Measurements from ENCODE around the gene APOL2. TPM values are rescaled to one million over a fixed set of nuclear protein-coding genes. Genes with fewer than 3 reads are reported as not detected.
A peak's percentile ranks its signal among the peaks of the same experiment; 100 is the strongest.
"Not testable (repeated sequence)": the region's sequence is repeated elsewhere in the genome, so short reads cannot be mapped to it uniquely, and the experiment has no call there.

The APOL2 gene
- total RNA-seq, 4 donors from 2014 or later, result 3.8 to 142 (median 47.8) TPM

DNA sequence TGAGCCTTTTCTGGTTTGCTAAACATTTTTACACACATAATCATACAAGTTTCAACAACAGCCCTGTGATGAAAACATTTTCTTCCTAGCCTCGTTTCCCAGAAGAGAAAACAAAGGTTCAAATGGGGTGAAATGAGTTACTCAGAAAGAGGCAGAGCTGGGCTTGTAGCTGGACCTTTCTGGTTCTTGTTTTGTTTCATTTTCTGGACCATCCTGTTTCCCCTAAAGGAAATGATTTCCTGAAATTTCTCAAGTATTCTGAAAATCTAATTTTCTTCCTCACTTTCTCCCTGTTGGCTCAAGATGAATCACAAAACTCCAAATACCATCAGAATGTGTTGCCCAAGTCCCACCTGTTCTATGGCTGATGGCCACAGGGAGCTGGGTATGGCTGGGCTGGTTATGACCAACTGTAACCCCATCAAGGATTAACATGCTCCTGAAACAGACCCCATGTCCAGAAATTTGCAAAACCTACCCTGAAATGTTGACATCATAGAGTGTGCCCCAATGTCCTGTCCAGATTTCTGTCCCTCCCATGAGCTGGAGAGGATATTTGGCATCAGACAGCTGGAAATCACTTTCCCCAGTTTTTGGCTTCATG, 31.1 kb downstream of the APOL2 start:
- in situ Hi-C loops (cut with MboI; ENCODE audit: low pct_ligation_motif_present in 1 of 4, low pct_unique_long_range_greater_than_20kb in 1 of 4, low sequenced_read_pairs in 3 of 4), result no loop called here
- DNase-seq, result no peak
- Histone ChIP-seq H3K4me1 (peaks cover 0 to 4% (median 0%) of the 10 kb centered on the region in 4 donors), H3K36me3 (no peaks in the 10 kb centered on the region), H3K9me3 (no peaks in the 10 kb centered on the region), H3K4me3 (no peak overlapping the region), H3K27ac (no peak overlapping the region), H3K27me3 (no peaks in the 10 kb centered on the region)
- 49 to 50% methylated on average over 1 of the region's 1 CpG for WGBS, 2 donors (ENCODE audit: low coverage in 1 of 2)
- intact Hi-C loops (cut with DNase I; ENCODE audit: low total_unique reads), result no loop called here
- TF ChIP-seq POLR2A (IDR thresholded peaks at IDR 0.05) (no peak), POLR2AphosphoS5 (IDR thresholded peaks at IDR 0.05) (no peak), EP300 (IDR thresholded peaks at IDR 0.05; ENCODE audit: low read depth) (no peak)
- TF ChIP-seq, protein P1, sequence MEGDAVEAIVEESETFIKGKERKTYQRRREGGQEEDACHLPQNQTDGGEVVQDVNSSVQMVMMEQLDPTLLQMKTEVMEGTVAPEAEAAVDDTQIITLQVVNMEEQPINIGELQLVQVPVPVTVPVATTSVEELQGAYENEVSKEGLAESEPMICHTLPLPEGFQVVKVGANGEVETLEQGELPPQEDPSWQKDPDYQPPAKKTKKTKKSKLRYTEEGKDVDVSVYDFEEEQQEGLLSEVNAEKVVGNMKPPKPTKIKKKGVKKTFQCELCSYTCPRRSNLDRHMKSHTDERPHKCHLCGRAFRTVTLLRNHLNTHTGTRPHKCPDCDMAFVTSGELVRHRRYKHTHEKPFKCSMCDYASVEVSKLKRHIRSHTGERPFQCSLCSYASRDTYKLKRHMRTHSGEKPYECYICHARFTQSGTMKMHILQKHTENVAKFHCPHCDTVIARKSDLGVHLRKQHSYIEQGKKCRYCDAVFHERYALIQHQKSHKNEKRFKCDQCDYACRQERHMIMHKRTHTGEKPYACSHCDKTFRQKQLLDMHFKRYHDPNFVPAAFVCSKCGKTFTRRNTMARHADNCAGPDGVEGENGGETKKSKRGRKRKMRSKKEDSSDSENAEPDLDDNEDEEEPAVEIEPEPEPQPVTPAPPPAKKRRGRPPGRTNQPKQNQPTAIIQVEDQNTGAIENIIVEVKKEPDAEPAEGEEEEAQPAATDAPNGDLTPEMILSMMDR (IDR thresholded peaks at IDR 0.05), result no peak

DNA sequence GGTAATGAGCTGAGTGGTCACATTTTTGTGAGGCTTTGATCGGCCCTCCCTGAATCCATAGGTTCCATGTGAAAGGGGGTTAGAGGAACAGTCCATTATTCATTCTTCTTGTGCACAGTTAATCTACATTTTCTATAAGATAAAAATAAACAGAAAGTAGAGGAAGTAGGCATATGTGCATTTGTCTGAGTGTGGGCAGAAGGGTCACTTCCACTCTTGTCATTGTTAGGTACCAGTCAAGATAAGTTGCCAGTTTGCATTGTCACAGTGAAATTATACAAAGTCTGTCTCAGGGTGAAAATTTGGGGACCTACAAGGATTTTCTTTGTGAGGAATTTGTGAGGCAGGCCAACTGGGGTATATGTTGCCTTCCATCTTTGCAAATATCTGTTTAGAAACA, 33.1 kb downstream of the APOL2 start:
- Histone ChIP-seq H3K36me3 (no peaks in the 10 kb centered on the region), H3K4me3 (no peak overlapping the region), H3K4me1 (peaks cover 0 to 16% (median 6%) of the 10 kb centered on the region in 4 donors), H3K27me3 (no peaks in the 10 kb centered on the region), H3K27ac (no peak overlapping the region), H3K9me3 (no peaks in the 10 kb centered on the region)
- no peak for DNase-seq
- no peak for TF ChIP-seq POLR2A (IDR thresholded peaks at IDR 0.05)
- TF ChIP-seq, protein P1 (IDR thresholded peaks at IDR 0.05), result no peak
- no peak for TF ChIP-seq EP300 (IDR thresholded peaks at IDR 0.05; ENCODE audit: low read depth)
- no peak for TF ChIP-seq POLR2AphosphoS5 (IDR thresholded peaks at IDR 0.05)
- in situ Hi-C loops (cut with MboI; ENCODE audit: low pct_ligation_motif_present in 1 of 4, low pct_unique_long_range_greater_than_20kb in 1 of 4, low sequenced_read_pairs in 3 of 4) (no loop called here), intact Hi-C loops (cut with DNase I; ENCODE audit: low total_unique reads) (no loop called here)
- WGBS, 2 donors (ENCODE audit: low coverage in 1 of 2), result 71 to 95% methylated on average over 1 of the region's 1 CpG

DNA sequence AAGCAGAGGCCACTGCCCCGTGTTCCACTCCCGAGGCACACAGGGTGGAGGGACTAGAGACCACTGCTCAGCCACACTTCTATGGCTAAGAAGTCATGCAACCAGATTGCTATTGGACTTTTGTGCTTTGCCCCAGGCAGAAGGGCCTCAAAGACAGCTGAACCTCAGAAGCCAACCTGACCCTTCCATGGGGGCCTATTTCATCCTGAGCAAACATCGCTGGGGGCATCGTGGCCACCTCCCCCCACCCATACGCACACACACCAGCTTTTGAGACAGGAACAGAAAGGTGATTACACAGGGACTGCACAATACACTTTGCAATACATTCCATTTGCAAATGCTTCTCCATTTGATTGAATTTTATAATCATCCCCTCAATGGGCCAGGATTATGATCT, 33.8 kb downstream of the APOL2 start:
- H3K4me3 ChIP-seq; H3K27ac ChIP-seq; in situ Hi-C loops (cut with MboI; ENCODE audit: low pct_ligation_motif_present in 1 of 4, low pct_unique_long_range_greater_than_20kb in 1 of 4, low sequenced_read_pairs in 3 of 4); H3K9me3 ChIP-seq; intact Hi-C loops (cut with DNase I; ENCODE audit: low total_unique reads); H3K27me3 ChIP-seq; DNase-seq; H3K36me3 ChIP-seq: not testable (repeated sequence)
- 66% methylated on average over 5 of the region's 5 CpGs; no CpG with 5 or more reads in 1 of the 2 donors for WGBS, 2 donors (ENCODE audit: low coverage in 1 of 2)
- H3K4me1 ChIP-seq, result peaks cover 0 to 13% (median 6%) of the 10 kb centered on the region in 4 donors

DNA sequence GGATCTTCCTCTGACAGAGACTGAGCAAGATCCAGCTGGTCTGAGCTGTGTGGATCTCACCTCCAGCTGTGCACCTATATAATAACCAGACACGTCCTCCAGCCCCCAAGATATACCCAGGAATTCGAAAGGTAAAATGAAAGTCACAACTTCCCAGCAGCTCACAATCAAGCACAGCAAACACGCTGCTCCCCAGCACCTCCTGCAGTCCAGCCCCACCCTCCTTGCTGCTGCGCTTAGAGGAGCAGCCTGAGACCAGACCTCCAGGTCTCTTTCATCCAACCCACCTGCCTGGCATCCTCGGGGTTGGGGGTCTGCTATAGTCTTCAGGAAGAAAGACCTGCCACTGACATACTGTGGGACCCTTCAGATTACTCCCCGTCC, 34.7 kb downstream of the APOL2 start:
- in situ Hi-C loops (cut with MboI; ENCODE audit: low pct_ligation_motif_present in 1 of 4, low pct_unique_long_range_greater_than_20kb in 1 of 4, low sequenced_read_pairs in 3 of 4), result no loop called here
- no peak for TF ChIP-seq POLR2A (IDR thresholded peaks at IDR 0.05)
- TF ChIP-seq POLR2AphosphoS5 (IDR thresholded peaks at IDR 0.05), result no peak
- TF ChIP-seq, protein P1 (IDR thresholded peaks at IDR 0.05), result no peak
- no peak for TF ChIP-seq EP300 (IDR thresholded peaks at IDR 0.05; ENCODE audit: low read depth)
- intact Hi-C loops (cut with DNase I; ENCODE audit: low total_unique reads), result loop anchor here (5.0 kb wide), 1 partner anchor 238 kb away; no protein-coding TSS in a partner anchor
- Histone ChIP-seq H3K4me3 (no peak overlapping the region), H3K36me3 (no peaks in the 10 kb centered on the region), H3K4me1 (peaks cover 0 to 12% (median 6%) of the 10 kb centered on the region in 4 donors), H3K9me3 (no peaks in the 10 kb centered on the region), H3K27ac (no peak overlapping the region), H3K27me3 (no peaks in the 10 kb centered on the region)
- DNase-seq, result peak; percentile 53
- 41% methylated on average over 6 of the region's 6 CpGs; no CpG with 5 or more reads in 1 of the 2 donors for WGBS, 2 donors (ENCODE audit: low coverage in 1 of 2)

All from transverse colon (tissue), 4 donors.